ENCODE measurements around the gene DGKI.

- no peak for TF ChIP-seq CTCF (conservative IDR thresholded peaks at IDR 0.05; ENCODE audit: low read depth, low read length)
- TF ChIP-seq EZH2 (IDR thresholded peaks at IDR 0.05; ENCODE audit: borderline replicate concordance, low read depth, low read length, poor library complexity, severe bottlenecking), result no peak
These were observed 459.8 kb downstream of the DGKI start for GRCh38 chr7:137386966-137387365.
